ENCODE measurements around the gene DAPK2.
"Not testable (repeated sequence)": the region's sequence is repeated elsewhere in the genome, so short reads cannot be mapped to it uniquely, and the experiment has no call there.

The DAPK2 gene

GRCh38 chr15:63909819-63910437, 136.4 kb downstream of the DAPK2 start:
- DNase-seq = no peak

GRCh38 chr15:63908991-63909390, 137.3 kb downstream of the DAPK2 start:
- no peak for DNase-seq

- DNase-seq = no peak
Measured at GRCh38 chr15:63908281-63908680, 138.0 kb downstream of the DAPK2 start.

GRCh38 chr15:63907521-63907920, 138.8 kb downstream of the DAPK2 start:
- no peak for DNase-seq

GRCh38 chr15:63906266-63906584, 140.1 kb downstream of the DAPK2 start:
- no peak for DNase-seq

GRCh38 chr15:63905558-63906265, 140.6 kb downstream of the DAPK2 start:
- no peak for DNase-seq

- no peak for DNase-seq
Measured at GRCh38 chr15:63905131-63905530, 141.2 kb downstream of the DAPK2 start.

GRCh38 chr15:63904042-63904441, 142.2 kb downstream of the DAPK2 start:
- no peak for DNase-seq

GRCh38 chr15:63902671-63903035, 143.6 kb downstream of the DAPK2 start:
- DNase-seq = no peak

- no peak for DNase-seq
Measured at GRCh38 chr15:63901912-63902670, 144.2 kb downstream of the DAPK2 start.

- no peak for DNase-seq
Measured at GRCh38 chr15:63900306-63900705, 146.0 kb downstream of the DAPK2 start.

- not testable (repeated sequence) for DNase-seq
Measured at GRCh38 chr15:63899606-63900005, 146.7 kb downstream of the DAPK2 start.

GRCh38 chr15:63899193-63899592, 147.1 kb downstream of the DAPK2 start:
- no peak for DNase-seq

GRCh38 chr15:63896336-63897115, 149.8 kb downstream of the DAPK2 start:
- DNase-seq = peak; percentile 93

GRCh38 chr15:63895787-63896218, 150.5 kb downstream of the DAPK2 start:
- DNase-seq = no peak

GRCh38 chr15:63895194-63895593, 151.1 kb downstream of the DAPK2 start:
- no peak for DNase-seq

- no peak for DNase-seq
Measured at GRCh38 chr15:63894662-63894949, 151.7 kb downstream of the DAPK2 start.

GRCh38 chr15:63893866-63894661, 152.2 kb downstream of the DAPK2 start:
- no peak for DNase-seq

- peak; percentile 28 for DNase-seq
Measured at GRCh38 chr15:63892794-63893441, 153.4 kb downstream of the DAPK2 start.

GRCh38 chr15:63891768-63892133, 154.5 kb downstream of the DAPK2 start:
- no peak for DNase-seq

GRCh38 chr15:63891079-63891767, 155.1 kb downstream of the DAPK2 start:
- peak; percentile 87 for DNase-seq

- DNase-seq = no peak
Measured at GRCh38 chr15:63890617-63891016, 155.7 kb downstream of the DAPK2 start.

Data from RPMI8226 (cell line).